IMR-90 (cell line): ENCODE results near the gene AXIN1. TPM values are rescaled to one million over a fixed set of nuclear protein-coding genes. Genes with fewer than 3 reads are reported as not detected.

Experiments
- ATAC-seq: fragments of 200-7000 bp; cut with Tn5 transposase; 2 replicates; pipeline ENCODE4 v1.9.1; 2020; ENCODE audit warnings: low read depth, mild to moderate bottlenecking, moderate library complexity
- BruUV-seq: library from RNA; stranded (reverse); fragments of 400-500 nt; replicated peaks from 2 replicates; lab custom pipeline; 2021; lab: Mats Ljungman, UMichigan
- CTCF ChIA-PET: fragments of 300-600 bp; formaldehyde crosslinking; extraction: SDS; loops from one replicate; lab custom pipeline; 2021; ENCODE audit warnings: antibody characterized with exemption; lab: Yijun Ruan, JAX
- POLR2A ChIA-PET: fragments of 300-600 bp; sonication (Branson Sonifier 250); formaldehyde crosslinking; loops from one replicate; lab custom pipeline; 2022; ENCODE audit warnings: antibody characterized with exemption; ENCODE audit not compliant: unreplicated experiment; lab: Charles Lee
- DNase-seq: peaks from one replicate; pipeline ENCODE4 v3.0.0; 2013
- H2AFZ ChIP-seq: replicated peaks from 2 replicates; pipeline ENCODE3; 2013; ENCODE audit warnings: low read length, mild to moderate bottlenecking; ENCODE audit not compliant: poor library complexity
- H2AK5ac ChIP-seq: 2 replicates; pipeline ENCODE4 v1.6.1; 2013; ENCODE audit warnings: low read depth, low read length, inconsistent platforms
- H2AK9ac ChIP-seq: replicated peaks from 2 replicates; pipeline ENCODE3; 2013; ENCODE audit warnings: mild to moderate bottlenecking, low read depth, low read length, moderate library complexity; ENCODE audit not compliant: poor library complexity
- H2BK120ac ChIP-seq: 2 replicates; pipeline ENCODE4 v1.6.1; 2013; ENCODE audit warnings: low read depth, low read length, inconsistent platforms
- H2BK15ac ChIP-seq: 3 replicates; pipeline ENCODE4 v1.6.1; 2013; ENCODE audit warnings: low read depth, low read length, inconsistent platforms
- H2BK20ac ChIP-seq: 2 replicates; pipeline ENCODE4 v1.6.1; 2013; ENCODE audit warnings: low read depth, mild to moderate bottlenecking, inconsistent platforms, low read length, moderate library complexity
- H2BK5ac ChIP-seq: 2 replicates; pipeline ENCODE4 v1.6.1; 2013; ENCODE audit warnings: mild to moderate bottlenecking, low read depth, low read length, inconsistent platforms; ENCODE audit not compliant: poor library complexity, severe bottlenecking
- H3K14ac ChIP-seq: replicated peaks from 2 replicates; pipeline ENCODE4 v1.6.1; 2013; ENCODE audit warnings: low read depth, low read length, inconsistent platforms
- H3K18ac ChIP-seq: 2 replicates; pipeline ENCODE4 v1.6.1; 2013; ENCODE audit warnings: low read depth, low read length, control low read depth
- H3K23ac ChIP-seq: 2 replicates; pipeline ENCODE4 v1.6.1; 2013; ENCODE audit warnings: low read depth, low read length, inconsistent platforms
- H3K27ac ChIP-seq: 2 replicates; pipeline ENCODE4 v1.5.1; 2013; ENCODE audit warnings: mild to moderate bottlenecking, control low read depth, low read length; ENCODE audit not compliant: insufficient read depth
- H3K27me3 ChIP-seq: 2 replicates; pipeline ENCODE4 v1.6.1; 2013; ENCODE audit warnings: low read length; ENCODE audit not compliant: control insufficient read depth, insufficient read depth
- H3K36me3 ChIP-seq: 2 replicates; pipeline ENCODE4 v1.6.1; 2013; ENCODE audit warnings: low read length, mixed read lengths; ENCODE audit not compliant: control insufficient read depth, insufficient read depth
- H3K4ac ChIP-seq: 2 replicates; pipeline ENCODE4 v1.6.1; 2013; ENCODE audit warnings: low read depth, low read length, inconsistent platforms
- H3K4me1 ChIP-seq: 2 replicates; pipeline ENCODE4 v1.6.1; 2013; ENCODE audit warnings: low read length, mixed read lengths; ENCODE audit not compliant: control insufficient read depth, insufficient read depth
- H3K4me2 ChIP-seq: 2 replicates; pipeline ENCODE4 v1.6.1; 2013; ENCODE audit warnings: low read depth, mild to moderate bottlenecking, control low read depth, low read length, moderate library complexity
- H3K4me3 ChIP-seq: 2 replicates; pipeline ENCODE4 v1.5.1; 2013; ENCODE audit warnings: low read depth, mild to moderate bottlenecking, control low read depth, low read length, moderate library complexity; ENCODE audit not compliant: insufficient read depth
- H3K56ac ChIP-seq: 2 replicates; pipeline ENCODE4 v1.6.1; 2013; ENCODE audit warnings: low read length, inconsistent platforms; ENCODE audit not compliant: insufficient read depth; ENCODE audit errors: extremely low read depth
- H3K79me1 ChIP-seq, 2 experiments: 2 replicates each; pipeline ENCODE4 v1.6.1; 2013; ENCODE audit warnings: low read length in 2 of 2, inconsistent platforms in 1 of 2, low read depth in 1 of 2
- H3K9ac ChIP-seq: 2 replicates; pipeline ENCODE4 v1.6.1; 2013; ENCODE audit warnings: low read depth, low read length, control low read depth
- H3K9me1 ChIP-seq: 2 replicates; pipeline ENCODE4 v1.6.1; 2013; ENCODE audit warnings: low read length, inconsistent platforms; ENCODE audit not compliant: insufficient read depth
- H3K9me3 ChIP-seq: 2 replicates; pipeline ENCODE4 v1.6.1; 2013; ENCODE audit warnings: low read length; ENCODE audit not compliant: control insufficient read depth, insufficient read depth
- H4K20me1 ChIP-seq: 2 replicates; pipeline ENCODE4 v1.6.1; 2013; ENCODE audit warnings: low read length, inconsistent platforms; ENCODE audit not compliant: insufficient read depth
- H4K5ac ChIP-seq: 2 replicates; pipeline ENCODE4 v1.6.1; 2013; ENCODE audit warnings: mild to moderate bottlenecking, low read depth, low read length, control low read depth
- H4K8ac ChIP-seq, 2 experiments: 2 replicates each; pipeline ENCODE4 v1.6.1; 2013; ENCODE audit warnings: low read depth in 2 of 2, low read length in 2 of 2, control low read depth in 1 of 2, inconsistent platforms in 1 of 2
- H4K91ac ChIP-seq: 2 replicates; pipeline ENCODE4 v1.6.1; 2013; ENCODE audit warnings: low read depth, low read length, inconsistent platforms; ENCODE audit not compliant: insufficient read depth
- BHLHE40 ChIP-seq: fragments of 150-350 bp; IDR thresholded peaks from 2 replicates; pipeline ENCODE4 v1.6.1; 2016; ENCODE audit warnings: mild to moderate bottlenecking, low read depth, low read length
- CEBPB ChIP-seq: IDR thresholded peaks from 2 replicates; pipeline ENCODE4 v1.6.1; 2012; ENCODE audit warnings: low read depth, low read length, improper control_type of control experiment
- CHD1 ChIP-seq: IDR thresholded peaks from 2 replicates; pipeline ENCODE4 v1.6.1; 2012; ENCODE audit warnings: low read depth, low read length, improper control_type of control experiment
- FOS ChIP-seq: fragments of 150-350 bp; IDR thresholded peaks from 2 replicates; pipeline ENCODE4 v1.6.1; 2016; ENCODE audit warnings: low read depth, low read length
- MAFK ChIP-seq: IDR thresholded peaks from 2 replicates; pipeline ENCODE4 v1.6.1; 2012; ENCODE audit warnings: low read depth, low read length, improper control_type of control experiment
- MAZ ChIP-seq: IDR thresholded peaks from 2 replicates; pipeline ENCODE4 v1.6.1; 2012; ENCODE audit warnings: low read depth, mild to moderate bottlenecking, low read length, improper control_type of control experiment, moderate library complexity, borderline replicate concordance
- MXI1 ChIP-seq: IDR thresholded peaks from 2 replicates; pipeline ENCODE4 v1.6.1; 2012; ENCODE audit warnings: low read depth, mild to moderate bottlenecking, low read length, moderate library complexity, borderline replicate concordance
- NFE2L2 ChIP-seq: fragments of 150-350 bp; IDR thresholded peaks from 2 replicates; pipeline ENCODE4 v1.6.1; 2016; ENCODE audit warnings: low read depth, mild to moderate bottlenecking, low read length
- POLR2A ChIP-seq: IDR thresholded peaks from 2 replicates; pipeline ENCODE4 v1.6.1; 2012; ENCODE audit warnings: mild to moderate bottlenecking, low read depth, low read length
- RAD21 ChIP-seq: IDR thresholded peaks from 2 replicates; pipeline ENCODE4 v1.6.1; 2012; ENCODE audit warnings: low read length, improper control_type of control experiment
- RCOR1 ChIP-seq: IDR thresholded peaks from 2 replicates; pipeline ENCODE4 v1.6.1; 2012; ENCODE audit warnings: mild to moderate bottlenecking, low read length, improper control_type of control experiment; ENCODE audit not compliant: insufficient replicate concordance
- RFX5 ChIP-seq: IDR thresholded peaks from 2 replicates; pipeline ENCODE4 v1.8.0; 2012; ENCODE audit warnings: low read depth, mild to moderate bottlenecking, low read length, moderate library complexity
- SMC3 ChIP-seq: fragments of 150-350 bp; IDR thresholded peaks from 2 replicates; pipeline ENCODE4 v1.6.1; 2016; ENCODE audit warnings: low read depth, mild to moderate bottlenecking, antibody characterized with exemption, low read length, moderate library complexity
- WGBS, 2 experiments: methylation state at CpG; one replicate each; pipeline versions ENCODE4 v1.1.5 to v1.1.7; 2013; ENCODE audit warnings: missing lambda C conversion rate in 2 of 2; ENCODE audit not compliant: insufficient read length in 1 of 2; ENCODE audit errors: extremely low coverage in 2 of 2; 5-methylcytosine and 5-hydroxymethylcytosine counted together
- dilution Hi-C: fragments of 300-500 bp; cut with HindIII; formaldehyde crosslinking; loops from one replicate; pipeline ENCODE4 v1.14.3; 2018; ENCODE audit warnings: low sequenced_read_pairs; ENCODE audit not compliant: unreplicated experiment
- in situ Hi-C: fragments of 300-500 bp; cut with MboI; formaldehyde crosslinking; loops from 3 replicates; pipeline ENCODE4 v1.14.3; 2019; ENCODE audit warnings: low sequenced_read_pairs, inconsistent platforms, mixed read lengths
- intact Hi-C: fragments of 100-400 bp; cut with micrococcal nuclease; formaldehyde crosslinking; loops from 2 replicates; pipeline ENCODE4 v1.10.0; 2022
- polyA plus RNA-seq, 3 experiments: library from polyadenylated mRNA; depleted of rRNA; stranded (reverse); fragments of >200 nt; gene quantifications; 2 replicates each; pipeline ENCODE4 v1.2.3, GENCODE V29; 2012; ENCODE audit warnings: low replicate concordance in 1 of 3
- total RNA-seq: library from RNA; depleted of rRNA; stranded (reverse); fragments of >200 nt; gene quantifications from 2 replicates; pipeline ENCODE4 v1.2.3, GENCODE V29; 2012
- TF ChIP-seq, protein P1 (sequence below): fragments of 150-350 bp; IDR thresholded peaks from 2 replicates; pipeline ENCODE4 v1.6.1; 2016; ENCODE audit warnings: low read depth, mild to moderate bottlenecking, low read length, moderate library complexity, borderline replicate concordance
- TF ChIP-seq, protein P2 (sequence below): fragments of 150-350 bp; IDR thresholded peaks from 2 replicates; pipeline ENCODE4 v1.6.1; 2017; ENCODE audit warnings: mild to moderate bottlenecking, antibody characterized with exemption, low read length, low read depth
- TF ChIP-seq, protein P3 (sequence below): conservative IDR thresholded peaks from 2 replicates; pipeline ENCODE4 v1.5.1; 2012; ENCODE audit warnings: mild to moderate bottlenecking, low read depth, low read length, improper control_type of control experiment

The AXIN1 gene
- total and polyA plus RNA-seq, 2 of the 4 experiments (the other 2 are of a cell fraction): 10.9 to 14.2 TPM

DNA sequence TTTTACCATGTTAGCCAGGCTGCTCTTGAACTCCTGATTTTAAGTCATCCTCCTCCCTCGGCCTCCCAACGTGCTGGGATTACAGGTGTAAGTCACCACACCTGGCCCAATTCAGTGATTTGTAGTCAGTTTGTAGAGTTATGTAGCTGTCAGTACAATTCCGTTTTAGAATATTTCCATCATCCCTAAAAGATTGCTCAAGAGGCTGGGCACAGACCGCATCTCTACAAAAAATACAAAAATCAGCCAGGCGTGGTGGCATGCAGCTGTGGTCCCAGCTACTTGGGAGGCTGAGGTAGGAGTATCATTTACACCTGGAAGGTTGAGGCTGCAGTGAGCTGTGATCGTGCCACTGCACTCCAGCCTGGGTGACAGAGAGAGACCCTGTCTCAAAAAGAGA is 97.3 kb downstream of the AXIN1 start:
- DNase-seq (no peak), ATAC-seq (no peak)
- no peak overlapping the region for H2BK120ac ChIP-seq
- no CpG with 5 or more reads among the region's 6 CpGs for whole genome bisulfite sequencing, 2 experiments
- no TSS peak for BruUV-seq
- H4K20me1 ChIP-seq: no peaks in the 10 kb centered on the region
- H4K91ac ChIP-seq: no peak overlapping the region
- no peak overlapping the region for H3K56ac ChIP-seq
- CTCF ChIA-PET: no interaction called here
- H3K27me3 ChIP-seq: no peaks in the 10 kb centered on the region
- no peak overlapping the region for H2AFZ ChIP-seq
- POLR2A ChIA-PET: no interaction called here
- no peak overlapping the region for H3K23ac ChIP-seq
- in situ Hi-C loops (no loop called here), dilution Hi-C loops (no loop called here), intact Hi-C loops (no loop called here)
- TF ChIP-seq MAFK (no peak), FOS (no peak), RFX5 (no peak), NFE2L2 (no peak), MXI1 (no peak), RAD21 (no peak), BHLHE40 (no peak), POLR2A (no peak), MAZ (no peak), CEBPB (no peak), SMC3 (no peak), CHD1 (no peak), RCOR1 (no peak)
- TF ChIP-seq, protein P1, sequence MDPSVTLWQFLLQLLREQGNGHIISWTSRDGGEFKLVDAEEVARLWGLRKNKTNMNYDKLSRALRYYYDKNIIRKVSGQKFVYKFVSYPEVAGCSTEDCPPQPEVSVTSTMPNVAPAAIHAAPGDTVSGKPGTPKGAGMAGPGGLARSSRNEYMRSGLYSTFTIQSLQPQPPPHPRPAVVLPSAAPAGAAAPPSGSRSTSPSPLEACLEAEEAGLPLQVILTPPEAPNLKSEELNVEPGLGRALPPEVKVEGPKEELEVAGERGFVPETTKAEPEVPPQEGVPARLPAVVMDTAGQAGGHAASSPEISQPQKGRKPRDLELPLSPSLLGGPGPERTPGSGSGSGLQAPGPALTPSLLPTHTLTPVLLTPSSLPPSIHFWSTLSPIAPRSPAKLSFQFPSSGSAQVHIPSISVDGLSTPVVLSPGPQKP: no peak
- TF ChIP-seq, protein P2, sequence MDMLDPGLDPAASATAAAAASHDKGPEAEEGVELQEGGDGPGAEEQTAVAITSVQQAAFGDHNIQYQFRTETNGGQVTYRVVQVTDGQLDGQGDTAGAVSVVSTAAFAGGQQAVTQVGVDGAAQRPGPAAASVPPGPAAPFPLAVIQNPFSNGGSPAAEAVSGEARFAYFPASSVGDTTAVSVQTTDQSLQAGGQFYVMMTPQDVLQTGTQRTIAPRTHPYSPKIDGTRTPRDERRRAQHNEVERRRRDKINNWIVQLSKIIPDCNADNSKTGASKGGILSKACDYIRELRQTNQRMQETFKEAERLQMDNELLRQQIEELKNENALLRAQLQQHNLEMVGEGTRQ: no peak
- TF ChIP-seq, protein P3, sequence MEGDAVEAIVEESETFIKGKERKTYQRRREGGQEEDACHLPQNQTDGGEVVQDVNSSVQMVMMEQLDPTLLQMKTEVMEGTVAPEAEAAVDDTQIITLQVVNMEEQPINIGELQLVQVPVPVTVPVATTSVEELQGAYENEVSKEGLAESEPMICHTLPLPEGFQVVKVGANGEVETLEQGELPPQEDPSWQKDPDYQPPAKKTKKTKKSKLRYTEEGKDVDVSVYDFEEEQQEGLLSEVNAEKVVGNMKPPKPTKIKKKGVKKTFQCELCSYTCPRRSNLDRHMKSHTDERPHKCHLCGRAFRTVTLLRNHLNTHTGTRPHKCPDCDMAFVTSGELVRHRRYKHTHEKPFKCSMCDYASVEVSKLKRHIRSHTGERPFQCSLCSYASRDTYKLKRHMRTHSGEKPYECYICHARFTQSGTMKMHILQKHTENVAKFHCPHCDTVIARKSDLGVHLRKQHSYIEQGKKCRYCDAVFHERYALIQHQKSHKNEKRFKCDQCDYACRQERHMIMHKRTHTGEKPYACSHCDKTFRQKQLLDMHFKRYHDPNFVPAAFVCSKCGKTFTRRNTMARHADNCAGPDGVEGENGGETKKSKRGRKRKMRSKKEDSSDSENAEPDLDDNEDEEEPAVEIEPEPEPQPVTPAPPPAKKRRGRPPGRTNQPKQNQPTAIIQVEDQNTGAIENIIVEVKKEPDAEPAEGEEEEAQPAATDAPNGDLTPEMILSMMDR: no peak
- no peak overlapping the region for H3K4me2 ChIP-seq
- no peak overlapping the region for H3K9ac ChIP-seq
- no peak overlapping the region for H3K27ac ChIP-seq
- H3K4me3 ChIP-seq: no peak overlapping the region
- H2AK9ac ChIP-seq: no peak overlapping the region
- no peaks in the 10 kb centered on the region for H3K9me3 ChIP-seq
- no peaks in the 10 kb centered on the region for H3K4me1 ChIP-seq
- H3K36me3 ChIP-seq: peaks cover 27% of the 10 kb centered on the region
- no peak overlapping the region for H3K4ac ChIP-seq
- H4K5ac ChIP-seq: no peak overlapping the region
- H3K18ac ChIP-seq: no peak overlapping the region
- H2BK20ac ChIP-seq: no peak overlapping the region
- H3K79me1 ChIP-seq: no peaks in the 10 kb centered on the region
- no peak overlapping the region for H3K14ac ChIP-seq
- H2AK5ac ChIP-seq: no peak overlapping the region
- no peaks in the 10 kb centered on the region for H3K9me1 ChIP-seq
- H2BK5ac ChIP-seq: no peak overlapping the region
- no peak overlapping the region for H2BK15ac ChIP-seq
- no peak overlapping the region for H4K8ac ChIP-seq
